HepG2 (cell line): ENCODE measurements around the gene PCP4. TPM values are rescaled to one million over a fixed set of nuclear protein-coding genes. Genes with fewer than 3 reads are reported as not detected.

ENCODE experiments used
- ATAC-seq: fragments of 200-7000 bp; cut with Tn5 transposase; 3 replicates; pipeline ENCODE4 v1.9.1; 2020; ENCODE audit warnings: mild to moderate bottlenecking, moderate library complexity
- BruUV-seq: library from RNA; stranded (reverse); fragments of 400-500 nt; replicated peaks from 2 replicates; lab custom pipeline; 2021; lab: Mats Ljungman, UMichigan
- CTCF ChIA-PET: fragments of 300-600 bp; formaldehyde crosslinking; extraction: SDS; loops from one replicate; lab custom pipeline; 2021; ENCODE audit warnings: low total read pairs, inconsistent platforms, low intra/inter-chr PET ratio; lab: Yijun Ruan, JAX
- POLR2A ChIA-PET: fragments of 350-600 bp; sonication (Branson Sonifier 250); formaldehyde crosslinking; loops from one replicate; lab custom pipeline; 2020; ENCODE audit warnings: antibody characterized with exemption, inconsistent platforms; lab: Yijun Ruan, JAX
- DNase-seq: peaks from one replicate; pipeline ENCODE4 v3.0.0-alpha.2; 2015; ENCODE audit warnings: low spot score
- FAIRE-seq: peaks from 3 replicates; lab custom pipeline; 2011; peaks lifted over from hg19 to GRCh38; lab: Jason Lieb, UNC
- H2AFZ ChIP-seq: one replicate; pipeline ENCODE4 v1.6.1; 2011; ENCODE audit warnings: low read length, inconsistent platforms
- H3K27ac ChIP-seq: fragments of 300-600 bp; 3 replicates; pipeline ENCODE4 v1.8.0; 2011; ENCODE audit warnings: mixed run types, mild to moderate bottlenecking, mixed read lengths, low read length, inconsistent platforms; ENCODE audit not compliant: insufficient read depth; ENCODE audit errors: extremely low read length
- H3K27me3 ChIP-seq, 2 experiments: fragments of 200-600 bp in 1 of 2; 2 replicates in 1 of 2; 3 replicates in 1 of 2; pipeline versions ENCODE4 v1.6.0 to v1.8.0; 2011; ENCODE audit warnings: low read length in 2 of 2, mild to moderate bottlenecking in 2 of 2, moderate library complexity in 2 of 2, inconsistent platforms in 1 of 2; ENCODE audit not compliant: insufficient read depth in 2 of 2, control insufficient read depth in 1 of 2
- H3K36me3 ChIP-seq, 2 experiments: fragments of 200-600 bp in 1 of 2; replicated peaks in 1 of 2; 2 replicates in 1 of 2; 3 replicates in 1 of 2; pipeline versions ENCODE4 v1.5.1 to v1.8.0; 2011; ENCODE audit warnings: low read length in 2 of 2, inconsistent platforms in 1 of 2; ENCODE audit not compliant: insufficient read depth in 2 of 2, control insufficient read depth in 1 of 2
- H3K4me1 ChIP-seq: 2 replicates; pipeline ENCODE4 v1.5.1; 2012; ENCODE audit warnings: low read length, inconsistent platforms; ENCODE audit not compliant: insufficient read depth
- H3K4me2 ChIP-seq: 2 replicates; pipeline ENCODE4 v1.6.0; 2011; ENCODE audit warnings: low read depth, low read length, inconsistent platforms
- H3K4me3 ChIP-seq, 3 experiments: fragments of 200-600 bp in 1 of 3; sonication (generic), shearing (Covaris generic) in 1 of 3; replicated peaks in 1 of 3; 2 replicates each; pipeline ENCODE4 v1.5.1; 2011 to 2016; ENCODE audit warnings: low read length in 3 of 3, inconsistent platforms in 2 of 3, low read depth in 2 of 3, mild to moderate bottlenecking in 2 of 3, control low read depth in 1 of 3, mixed read lengths in 1 of 3; ENCODE audit not compliant: insufficient read depth in 1 of 3
- H3K79me2 ChIP-seq: one replicate; pipeline ENCODE4 v1.6.1; 2011; ENCODE audit warnings: low read length, inconsistent platforms; ENCODE audit not compliant: insufficient read depth
- H3K9ac ChIP-seq: 2 replicates; pipeline ENCODE4 v1.6.0; 2011; ENCODE audit warnings: mild to moderate bottlenecking, low read depth, low read length, inconsistent platforms; ENCODE audit not compliant: insufficient read depth
- H3K9me3 ChIP-seq: 2 replicates; pipeline ENCODE4 v1.5.1; 2012; ENCODE audit warnings: mild to moderate bottlenecking, low read length
- H4K20me1 ChIP-seq: 2 replicates; pipeline ENCODE4 v1.6.0; 2011; ENCODE audit warnings: inconsistent platforms, mild to moderate bottlenecking, low read length, moderate library complexity; ENCODE audit not compliant: insufficient read depth
- BRCA1 ChIP-seq: sonication (generic); formaldehyde crosslinking; IDR thresholded peaks from 2 replicates; pipeline ENCODE4 v1.4.0; 2020; ENCODE audit warnings: missing genetic modification reagents
- FOXK2 ChIP-seq: fragments of 450-650 bp; IDR thresholded peaks from 2 replicates; pipeline ENCODE4 v1.6.1; 2016
- HDAC1 ChIP-seq: sonication (generic); formaldehyde crosslinking; IDR thresholded peaks from 2 replicates; pipeline ENCODE4 v1.5.1; 2020; ENCODE audit warnings: mild to moderate bottlenecking, missing genetic modification reagents
- JUND ChIP-seq: sonication (generic); formaldehyde crosslinking; IDR thresholded peaks from 2 replicates; pipeline ENCODE4 v1.8.0; 2022; ENCODE audit warnings: mild to moderate bottlenecking, missing genetic modification reagents
- ZNF281 ChIP-seq: sonication (generic); formaldehyde crosslinking; IDR thresholded peaks from 2 replicates; pipeline ENCODE4 v1.4.0; 2020; ENCODE audit warnings: missing genetic modification reagents, borderline replicate concordance
- ZNF34 ChIP-seq: sonication (generic); formaldehyde crosslinking; IDR thresholded peaks from 2 replicates; pipeline ENCODE4 v1.4.0; 2020; ENCODE audit warnings: mild to moderate bottlenecking, missing genetic modification reagents, borderline replicate concordance
- ZNF343 ChIP-seq: sonication (generic); formaldehyde crosslinking; IDR thresholded peaks from 2 replicates; pipeline ENCODE4 v1.4.0; 2020; ENCODE audit warnings: mild to moderate bottlenecking, missing genetic modification reagents
- ZNF441 ChIP-seq: sonication (generic); formaldehyde crosslinking; IDR thresholded peaks from 2 replicates; pipeline ENCODE4 v1.7.0; 2021; ENCODE audit warnings: missing genetic modification reagents, borderline replicate concordance
- WGBS: methylation state at CpG from one replicate; pipeline ENCODE4 v1.1.6; 2017; ENCODE audit warnings: low lambda C conversion rate; 5-methylcytosine and 5-hydroxymethylcytosine counted together
- in situ Hi-C: cut with HindIII; loops from 2 replicates; pipeline ENCODE4 v1.10.0; 2017; ENCODE audit warnings: low pct_unique_long_range_greater_than_20kb; ENCODE audit not compliant: extremely low pct_ligation_motif_present
- intact Hi-C: fragments of 100-400 bp; cut with micrococcal nuclease; formaldehyde crosslinking; loops from one replicate; pipeline ENCODE4 v1.10.0; 2022; ENCODE audit not compliant: unreplicated experiment
- polyA plus RNA-seq, 8 experiments: library from polyadenylated mRNA; depleted of rRNA in 3 of 8; stranded (reverse) in 7 of 8; unstranded in 1 of 8; fragments of >200 nt; fragmentation: Illumina TruSeq in 4 of 8; extraction: Trizol in 4 of 8; gene quantifications; 2 replicates each; pipeline versions ENCODE4 v1.2.1 to v1.2.3, GENCODE V29; 2011 to 2016; ENCODE audit warnings: low read depth in 4 of 8, missing spikeins in 1 of 8, mixed read lengths in 1 of 8; ENCODE audit not compliant: insufficient read depth in 1 of 8
- total RNA-seq, 5 experiments: library from RNA; depleted of rRNA; stranded (reverse); fragments of >200 nt; fragmentation: Illumina TruSeq; extraction: Trizol; gene quantifications; 2 replicates each; pipeline ENCODE4 v1.2.3, GENCODE V29; 2016; ENCODE audit warnings: low read depth in 1 of 5
- TF ChIP-seq, protein P1 (sequence below), 2 experiments: sonication (generic) in 1 of 2; formaldehyde crosslinking in 1 of 2; IDR thresholded peaks; 2 replicates each; pipeline versions ENCODE4 v1.6.1 to v1.9.0; 2014 to 2022; ENCODE audit warnings: antibody characterized with exemption in 1 of 2, borderline replicate concordance in 1 of 2, inconsistent platforms in 1 of 2, low read depth in 1 of 2, missing genetic modification reagents in 1 of 2
- TF ChIP-seq, protein P2 (sequence below): IDR thresholded peaks from 2 replicates; pipeline ENCODE4 v1.6.1; 2016; ENCODE audit warnings: missing genetic modification reagents, missing compliant biosample characterization
- TF ChIP-seq, protein P3 (sequence below): sonication (generic); formaldehyde crosslinking; IDR thresholded peaks from 2 replicates; pipeline ENCODE4 v1.4.0; 2020; ENCODE audit warnings: missing genetic modification reagents, borderline replicate concordance

The PCP4 gene
- total and polyA plus RNA-seq, 2 of the 13 experiments (the other 11 are each of a cell fraction or from before 2014, with no cell fraction given), result not detected

GRCh38 chr21:39927304-39927886, 60.2 kb downstream of the PCP4 start:
- POLR2A ChIA-PET, result no interaction called here
- ATAC-seq (no peak), FAIRE-seq (no peak), DNase-seq (no peak)
- 0% methylated on average over 2 of the region's 2 CpGs for WGBS
- Histone ChIP-seq H3K79me2 (no peaks in the 10 kb centered on the region), H4K20me1 (no peaks in the 10 kb centered on the region), H3K36me3 (no peaks in the 10 kb centered on the region), H3K27me3 (no peaks in the 10 kb centered on the region), H3K9me3 (peaks cover 96% of the 10 kb centered on the region), H3K9ac (no peak overlapping the region), H3K4me3 (no peak overlapping the region), H3K4me2 (no peak overlapping the region), H3K4me1 (no peaks in the 10 kb centered on the region), H3K27ac (no peak overlapping the region), H2AFZ (no peak overlapping the region)
- in situ Hi-C loops, result no loop called here
- intact Hi-C loops, result no loop called here
- CTCF ChIA-PET, result no interaction called here
- BruUV-seq, result no TSS peak
- TF ChIP-seq JUND (CRISPR knock-in tag) (no peak), BRCA1 (CRISPR knock-in tag) (no peak), HDAC1 (CRISPR knock-in tag) (no peak), ZNF34 (CRISPR knock-in tag) (no peak), ZNF343 (no peak), ZNF281 (no peak), ZNF441 (no peak), FOXK2 (no peak)
- TF ChIP-seq, protein P1, sequence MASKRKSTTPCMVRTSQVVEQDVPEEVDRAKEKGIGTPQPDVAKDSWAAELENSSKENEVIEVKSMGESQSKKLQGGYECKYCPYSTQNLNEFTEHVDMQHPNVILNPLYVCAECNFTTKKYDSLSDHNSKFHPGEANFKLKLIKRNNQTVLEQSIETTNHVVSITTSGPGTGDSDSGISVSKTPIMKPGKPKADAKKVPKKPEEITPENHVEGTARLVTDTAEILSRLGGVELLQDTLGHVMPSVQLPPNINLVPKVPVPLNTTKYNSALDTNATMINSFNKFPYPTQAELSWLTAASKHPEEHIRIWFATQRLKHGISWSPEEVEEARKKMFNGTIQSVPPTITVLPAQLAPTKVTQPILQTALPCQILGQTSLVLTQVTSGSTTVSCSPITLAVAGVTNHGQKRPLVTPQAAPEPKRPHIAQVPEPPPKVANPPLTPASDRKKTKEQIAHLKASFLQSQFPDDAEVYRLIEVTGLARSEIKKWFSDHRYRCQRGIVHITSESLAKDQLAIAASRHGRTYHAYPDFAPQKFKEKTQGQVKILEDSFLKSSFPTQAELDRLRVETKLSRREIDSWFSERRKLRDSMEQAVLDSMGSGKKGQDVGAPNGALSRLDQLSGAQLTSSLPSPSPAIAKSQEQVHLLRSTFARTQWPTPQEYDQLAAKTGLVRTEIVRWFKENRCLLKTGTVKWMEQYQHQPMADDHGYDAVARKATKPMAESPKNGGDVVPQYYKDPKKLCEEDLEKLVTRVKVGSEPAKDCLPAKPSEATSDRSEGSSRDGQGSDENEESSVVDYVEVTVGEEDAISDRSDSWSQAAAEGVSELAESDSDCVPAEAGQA (IDR thresholded peaks at IDR 0.05; ENCODE audit: low read depth), result no peak
- TF ChIP-seq, protein P1 (CRISPR knock-in tag; IDR thresholded peaks at IDR 0.05; ENCODE audit: borderline replicate concordance), result no peak
- TF ChIP-seq, protein P2, sequence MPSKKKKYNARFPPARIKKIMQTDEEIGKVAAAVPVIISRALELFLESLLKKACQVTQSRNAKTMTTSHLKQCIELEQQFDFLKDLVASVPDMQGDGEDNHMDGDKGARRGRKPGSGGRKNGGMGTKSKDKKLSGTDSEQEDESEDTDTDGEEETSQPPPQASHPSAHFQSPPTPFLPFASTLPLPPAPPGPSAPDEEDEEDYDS (CRISPR knock-in tag), result no peak
- TF ChIP-seq, protein P3, sequence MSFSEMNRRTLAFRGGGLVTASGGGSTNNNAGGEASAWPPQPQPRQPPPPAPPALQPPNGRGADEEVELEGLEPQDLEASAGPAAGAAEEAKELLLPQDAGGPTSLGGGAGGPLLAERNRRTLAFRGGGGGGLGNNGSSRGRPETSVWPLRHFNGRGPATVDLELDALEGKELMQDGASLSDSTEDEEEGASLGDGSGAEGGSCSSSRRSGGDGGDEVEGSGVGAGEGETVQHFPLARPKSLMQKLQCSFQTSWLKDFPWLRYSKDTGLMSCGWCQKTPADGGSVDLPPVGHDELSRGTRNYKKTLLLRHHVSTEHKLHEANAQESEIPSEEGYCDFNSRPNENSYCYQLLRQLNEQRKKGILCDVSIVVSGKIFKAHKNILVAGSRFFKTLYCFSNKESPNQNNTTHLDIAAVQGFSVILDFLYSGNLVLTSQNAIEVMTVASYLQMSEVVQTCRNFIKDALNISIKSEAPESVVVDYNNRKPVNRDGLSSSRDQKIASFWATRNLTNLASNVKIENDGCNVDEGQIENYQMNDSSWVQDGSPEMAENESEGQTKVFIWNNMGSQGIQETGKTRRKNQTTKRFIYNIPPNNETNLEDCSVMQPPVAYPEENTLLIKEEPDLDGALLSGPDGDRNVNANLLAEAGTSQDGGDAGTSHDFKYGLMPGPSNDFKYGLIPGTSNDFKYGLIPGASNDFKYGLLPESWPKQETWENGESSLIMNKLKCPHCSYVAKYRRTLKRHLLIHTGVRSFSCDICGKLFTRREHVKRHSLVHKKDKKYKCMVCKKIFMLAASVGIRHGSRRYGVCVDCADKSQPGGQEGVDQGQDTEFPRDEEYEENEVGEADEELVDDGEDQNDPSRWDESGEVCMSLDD (CRISPR knock-in tag), result no peak
